NCI-H82 treated with DMSO at 0.1 percent for 48 hours (cell line): ENCODE measurements around the gene ALDH3B1.

Experiments used
- DNase-seq: peaks from one replicate; lab custom pipeline; 2025; ENCODE audit not compliant: unreplicated experiment; lab: John Stamatoyannopoulos, UW

ALDH3B1 gene

DNA sequence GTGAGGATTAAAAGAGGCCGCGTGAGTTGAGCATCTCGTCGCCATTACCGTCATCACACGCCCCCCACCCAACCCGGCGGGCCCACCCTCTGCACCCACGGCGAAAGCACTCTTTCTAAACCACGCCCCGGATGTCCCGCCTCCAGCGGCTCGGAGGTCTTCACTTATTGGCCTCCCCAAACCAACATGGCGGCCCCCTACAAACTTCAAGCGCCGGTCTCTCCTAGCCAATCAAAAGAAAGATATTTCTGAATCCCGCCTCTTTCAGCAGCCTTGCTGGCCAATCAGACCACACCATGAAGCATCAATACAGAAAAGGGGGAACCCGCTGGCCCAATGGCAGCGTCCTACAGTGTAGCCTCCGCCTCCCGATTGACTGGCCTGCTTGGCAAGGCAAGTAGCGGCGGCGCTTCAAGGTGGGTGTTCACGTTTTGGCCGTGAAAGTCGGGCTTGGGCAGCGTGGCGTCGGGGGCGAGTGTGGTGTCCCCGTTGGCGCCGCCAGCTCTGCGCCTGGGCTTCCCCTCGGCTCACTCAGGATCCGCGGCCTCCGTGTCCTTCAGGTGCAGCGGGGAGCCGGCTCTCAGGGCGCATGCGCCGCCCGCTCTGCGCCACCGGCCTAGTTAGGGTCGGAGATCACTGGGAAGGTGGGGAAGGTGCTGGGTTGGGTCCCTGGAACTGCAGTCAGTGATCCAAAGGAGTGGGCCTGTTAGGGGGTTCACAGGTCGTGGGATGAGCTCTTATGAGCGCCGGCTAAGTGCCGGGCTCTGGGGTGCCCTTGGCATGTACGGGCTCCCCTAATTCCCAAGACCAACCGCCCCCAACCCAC, 20.4 kb downstream of the ALDH3B1 start, which contains the start of gene NDUFS8:
TSS of gene NDUFS8 (plus strand) at position 364 of the 826 bp plus-strand sequence. CDS start 1,471 bp downstream, outside the sequence.
- peak; percentile 97 for DNase-seq

DNA sequence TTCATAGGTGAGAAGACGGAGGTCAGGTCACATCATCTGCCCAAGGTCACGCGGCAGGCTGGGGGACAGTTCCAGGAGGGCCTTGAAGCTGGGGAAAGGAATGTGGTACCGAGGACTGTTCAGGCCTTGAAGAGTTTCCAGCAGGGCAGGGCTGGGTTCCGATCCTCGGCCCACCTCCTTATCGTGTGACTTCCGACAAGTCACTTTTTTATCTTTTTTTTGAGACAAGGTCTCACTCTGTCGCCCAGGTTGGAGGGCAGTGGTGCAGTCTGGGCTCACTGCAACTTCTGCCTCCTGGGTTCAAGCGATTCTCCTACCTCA, 21.0 kb downstream of the ALDH3B1 start:
- no peak for DNase-seq

DNA sequence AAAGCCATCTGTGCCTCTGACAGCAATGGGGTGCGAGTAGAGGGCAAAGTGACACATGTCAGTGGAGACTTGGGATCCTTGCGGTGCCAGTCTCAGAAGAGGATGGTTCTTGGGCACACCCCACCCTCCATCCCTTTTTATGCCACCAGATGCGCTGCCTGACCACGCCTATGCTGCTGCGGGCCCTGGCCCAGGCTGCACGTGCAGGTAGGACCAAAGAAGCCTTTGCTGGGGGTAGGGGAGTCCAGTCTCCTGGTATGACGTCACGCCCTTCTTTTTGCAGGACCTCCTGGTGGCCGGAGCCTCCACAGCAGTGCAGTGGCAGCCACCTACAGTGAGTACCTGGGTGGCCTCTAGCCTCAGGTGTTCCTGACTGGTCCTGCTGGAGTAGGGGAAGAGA, 21.9 kb downstream of the ALDH3B1 start:
- no peak for DNase-seq

DNA sequence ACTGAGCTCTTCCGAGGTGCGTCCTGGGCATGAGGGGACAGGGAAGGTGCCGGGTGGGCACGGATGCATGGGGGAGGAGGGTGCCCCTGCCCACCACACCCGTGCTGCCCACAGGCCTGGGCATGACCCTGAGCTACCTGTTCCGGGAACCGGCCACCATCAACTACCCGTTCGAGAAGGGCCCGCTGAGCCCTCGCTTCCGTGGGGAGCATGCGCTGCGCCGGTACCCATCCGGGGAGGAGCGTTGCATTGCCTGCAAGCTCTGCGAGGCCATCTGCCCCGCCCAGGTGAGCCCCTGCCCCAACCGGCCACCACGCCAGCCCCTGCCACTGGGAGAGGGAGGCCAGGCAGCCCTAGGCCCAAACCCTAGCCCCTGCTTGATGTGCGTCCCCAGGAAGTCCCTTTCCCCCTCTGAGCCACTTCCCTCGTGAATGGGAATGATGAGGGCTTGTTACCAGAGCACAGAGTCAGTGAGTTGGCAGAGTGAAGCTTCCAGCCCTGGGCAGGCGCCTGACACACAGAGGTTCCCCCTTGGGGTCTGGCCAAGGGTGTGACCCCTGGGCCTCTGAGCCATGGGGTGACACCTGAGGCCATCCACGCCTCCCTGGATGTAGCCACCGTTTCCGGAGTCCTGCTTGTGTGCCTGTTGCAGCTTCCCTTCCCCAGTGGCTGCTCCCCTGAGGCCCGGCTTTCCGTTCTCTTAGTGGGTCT, 23.0 kb downstream of the ALDH3B1 start:
- DNase-seq = no peak

DNA sequence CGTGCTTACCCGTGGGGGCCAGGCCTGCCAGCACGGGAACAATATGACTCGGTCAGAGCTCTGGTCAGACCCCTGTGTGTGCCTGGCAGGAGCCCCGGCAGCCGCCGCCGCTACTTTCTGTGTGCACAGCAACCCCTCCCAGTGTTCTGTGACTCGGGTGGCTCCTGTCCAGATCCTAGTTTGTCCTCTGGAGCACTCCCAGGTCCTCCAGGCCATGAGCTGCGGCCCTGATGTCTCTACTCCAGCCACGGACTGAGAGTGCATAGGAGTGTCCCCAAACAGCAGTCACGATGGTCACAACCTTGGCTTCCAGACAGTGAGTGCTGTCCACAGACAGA, 23.6 kb downstream of the ALDH3B1 start:
- DNase-seq = no peak

DNA sequence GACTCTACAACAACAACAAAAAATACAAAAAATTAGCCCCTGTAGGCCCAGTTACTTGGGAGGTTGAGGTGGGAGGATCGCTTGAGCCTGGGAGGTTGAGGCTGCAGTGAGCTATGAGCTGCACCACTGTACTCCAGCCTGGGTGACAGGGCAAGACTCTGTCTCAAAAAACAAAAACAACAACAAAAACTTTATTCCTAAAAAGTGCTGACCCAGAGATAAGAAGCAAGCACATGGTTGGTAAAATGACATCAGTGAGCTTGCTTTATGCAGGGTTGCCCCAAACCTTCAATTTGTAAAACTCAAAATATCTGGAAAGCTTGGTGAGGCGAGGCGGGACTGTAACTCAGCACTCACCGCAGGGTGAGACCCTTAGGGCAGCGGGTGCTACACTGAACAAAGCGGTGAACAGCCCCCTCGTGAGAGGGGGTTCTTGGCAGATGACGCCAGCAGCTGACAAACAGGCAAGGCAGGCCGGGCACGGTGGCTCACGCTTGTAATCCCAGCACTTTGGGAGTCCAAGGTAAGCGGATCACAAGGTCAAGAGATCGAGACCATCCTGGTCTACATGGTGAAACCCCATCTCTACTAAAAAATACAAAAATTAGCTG, 25.2 kb downstream of the ALDH3B1 start:
- no peak for DNase-seq

DNA sequence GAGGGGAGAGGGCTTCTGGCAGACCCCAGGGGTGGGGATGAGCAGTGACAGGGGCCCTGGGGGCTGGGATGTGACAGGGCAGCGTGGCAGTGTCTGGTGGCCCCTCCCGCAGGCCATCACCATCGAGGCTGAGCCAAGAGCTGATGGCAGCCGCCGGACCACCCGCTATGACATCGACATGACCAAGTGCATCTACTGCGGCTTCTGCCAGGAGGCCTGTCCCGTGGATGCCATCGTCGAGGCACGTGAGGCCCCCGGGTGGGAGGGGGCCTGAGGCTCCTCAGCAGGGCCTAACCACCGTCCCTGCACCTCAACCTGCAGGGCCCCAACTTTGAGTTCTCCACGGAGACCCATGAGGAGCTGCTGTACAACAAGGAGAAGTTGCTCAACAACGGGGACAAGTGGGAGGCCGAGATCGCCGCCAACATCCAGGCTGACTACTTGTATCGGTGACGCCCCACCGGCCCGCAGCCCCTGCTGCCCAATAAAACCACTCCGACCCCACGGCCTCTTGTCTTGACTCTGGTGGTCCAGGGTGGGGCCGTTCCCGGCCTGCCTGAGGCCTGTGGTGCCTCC, 26.1 kb downstream of the ALDH3B1 start:
- DNase-seq = no peak

DNA sequence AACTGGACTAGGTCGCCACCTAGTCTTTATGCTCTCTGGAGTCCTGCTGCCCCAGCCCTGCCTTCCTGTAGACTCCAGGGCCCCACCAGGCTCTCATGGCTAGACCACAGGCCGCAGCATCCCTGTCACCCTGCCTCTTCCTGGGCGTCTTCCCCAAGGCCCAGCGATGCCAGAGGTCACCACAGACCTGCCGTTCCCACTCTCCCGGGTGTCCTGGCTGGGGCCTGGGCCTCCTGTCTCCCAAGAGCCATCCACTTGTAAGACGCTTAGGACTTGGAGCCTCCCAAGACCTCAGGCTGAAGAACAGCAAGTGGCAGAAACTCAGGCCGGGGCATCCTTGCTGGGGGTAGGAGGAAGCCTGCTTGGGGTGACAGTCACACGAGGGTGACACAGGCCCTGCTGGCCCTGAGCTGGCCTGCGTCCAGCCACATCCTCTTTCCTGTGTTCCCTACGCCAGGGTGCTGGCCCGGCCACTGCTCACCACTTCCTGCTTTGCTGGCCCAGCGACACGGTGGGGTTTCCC, 26.7 kb downstream of the ALDH3B1 start:
- DNase-seq = no peak

DNA sequence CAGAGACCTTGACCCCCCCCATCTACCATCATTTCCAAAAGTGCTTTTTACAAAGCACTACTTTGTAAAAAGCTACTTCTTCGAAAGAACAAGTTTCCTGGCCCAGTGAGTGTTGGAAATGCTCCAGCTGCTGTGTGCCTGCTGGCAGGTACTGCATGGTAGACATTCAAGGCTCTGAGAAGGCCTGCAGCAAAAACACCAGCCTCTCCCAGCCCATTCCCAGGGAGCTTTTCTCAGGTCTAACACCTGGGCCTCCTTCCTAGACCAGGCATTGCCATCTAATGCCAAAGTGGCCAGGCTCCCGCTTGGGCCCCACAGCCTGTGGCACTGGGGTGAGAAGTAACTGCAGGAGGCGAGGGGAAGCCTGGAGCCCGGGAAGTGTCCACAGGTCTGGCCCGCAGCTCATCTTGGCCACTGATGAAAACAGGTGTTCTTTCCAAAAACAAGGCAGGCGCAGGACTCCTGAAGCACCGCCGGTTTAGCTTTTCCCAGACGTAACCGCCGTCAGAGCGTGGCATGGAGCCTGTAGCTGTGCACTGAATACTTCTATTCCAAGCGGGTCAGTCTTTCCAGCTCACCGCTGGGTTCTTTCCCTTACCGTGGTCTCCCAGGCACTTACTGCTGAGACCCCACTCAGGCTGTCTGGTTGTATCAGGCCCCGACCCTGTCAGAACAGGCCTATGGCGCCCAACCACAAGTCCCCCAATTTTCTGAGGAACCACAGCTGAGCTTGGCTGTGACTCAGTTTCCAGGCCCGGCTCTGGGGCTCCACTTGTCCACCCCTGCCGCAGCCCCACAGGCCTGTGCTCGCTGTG, 27.5 kb downstream of the ALDH3B1 start:
- DNase-seq = no peak

DNA sequence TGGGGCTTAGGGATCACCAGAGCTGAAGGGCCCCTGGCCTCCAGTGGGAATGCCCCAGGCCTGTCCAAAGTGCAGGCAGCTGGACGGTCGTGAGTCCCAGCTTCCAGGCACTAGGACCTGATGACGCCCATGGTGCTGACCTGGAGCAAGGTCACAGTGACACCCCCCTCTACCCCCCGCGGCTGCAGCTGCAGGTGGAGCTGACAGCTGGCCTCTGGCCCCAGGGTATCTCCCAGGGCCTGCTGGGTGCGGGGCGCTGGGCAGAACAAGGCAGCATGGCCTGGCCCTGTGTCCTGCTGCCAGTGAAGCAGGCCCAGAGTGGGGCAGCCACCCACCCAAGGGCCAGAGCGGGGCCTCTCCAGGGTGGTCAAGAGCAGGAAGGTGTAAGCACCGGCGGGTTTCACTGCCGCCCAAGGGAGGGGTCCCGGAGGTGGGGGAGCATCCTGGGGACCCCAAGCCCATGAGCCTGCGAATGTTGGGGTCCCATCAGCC, 28.1 kb downstream of the ALDH3B1 start:
- no peak for DNase-seq

DNA sequence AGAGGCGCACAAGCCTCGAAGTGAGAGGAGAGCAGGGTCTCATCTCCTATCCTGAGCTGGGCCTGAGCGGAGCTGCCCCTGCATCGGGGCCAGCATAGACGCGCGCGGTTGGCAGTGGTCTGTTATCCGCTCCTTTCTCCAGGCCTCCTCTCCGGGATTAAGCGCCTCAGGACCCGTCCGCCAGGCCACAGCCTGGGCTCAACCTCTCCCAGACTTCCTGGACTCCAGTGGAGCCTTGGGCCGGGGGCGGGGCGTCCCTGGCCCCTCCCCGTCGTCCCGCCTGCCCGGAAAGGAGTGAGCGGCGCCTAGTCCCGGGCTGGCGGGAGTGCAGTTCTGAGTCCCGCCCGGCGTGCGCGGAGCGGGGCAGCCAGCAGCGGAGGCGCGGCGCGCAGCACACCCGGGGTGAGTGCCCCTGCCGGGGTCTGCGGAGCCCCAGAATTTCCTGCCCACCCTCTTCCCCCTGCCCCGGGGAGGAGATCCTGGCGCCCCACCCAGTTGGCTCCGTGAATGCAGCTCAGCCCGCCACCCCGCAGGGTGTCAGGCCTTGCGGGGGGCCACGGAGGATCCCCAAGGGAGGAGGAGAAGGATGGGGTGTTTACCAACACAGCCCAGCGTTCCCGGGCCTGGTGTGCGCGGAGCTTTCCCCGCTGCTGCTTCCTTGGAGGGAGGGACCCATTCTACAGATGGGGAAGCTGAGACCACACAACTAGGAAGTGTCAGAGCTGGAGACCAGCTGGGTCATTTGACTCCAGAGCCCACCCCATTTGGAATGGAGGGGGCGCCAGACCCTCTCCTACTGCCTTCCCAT, 28.8 kb downstream of the ALDH3B1 start, which contains the start of gene TCIRG1:
TSS of gene TCIRG1 (plus strand) at position 308 of the 808 bp plus-strand sequence. CDS start 2,247 bp downstream, outside the sequence.
- DNase-seq = no peak

DNA sequence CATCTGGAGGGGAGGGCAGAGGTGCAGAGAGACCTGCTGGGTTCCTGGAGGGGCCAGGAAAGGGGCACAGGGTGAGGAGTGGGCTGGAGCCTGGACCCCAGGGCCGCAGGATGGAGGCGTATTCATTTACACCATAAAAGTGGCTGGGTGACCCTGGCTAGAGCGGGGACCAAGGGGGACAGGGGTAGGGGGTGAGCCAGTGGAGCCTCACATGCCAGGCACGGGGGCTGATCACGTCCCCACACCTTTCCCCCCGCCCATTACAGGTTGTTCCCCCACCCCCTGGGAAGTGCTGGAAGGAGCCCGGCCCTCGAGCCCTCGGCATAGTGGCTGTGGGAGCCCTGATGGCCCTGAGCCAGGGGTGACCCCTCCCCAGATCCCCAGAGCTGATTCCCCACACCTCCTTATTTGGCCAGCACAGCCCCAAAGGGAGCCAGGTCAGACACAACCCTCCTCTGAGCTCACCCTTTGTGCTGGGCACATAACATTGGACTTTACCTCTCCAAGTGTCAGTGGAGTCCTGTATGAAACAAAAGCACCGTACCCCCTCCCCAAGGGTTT, 29.5 kb downstream of the ALDH3B1 start:
- DNase-seq = no peak

DNA sequence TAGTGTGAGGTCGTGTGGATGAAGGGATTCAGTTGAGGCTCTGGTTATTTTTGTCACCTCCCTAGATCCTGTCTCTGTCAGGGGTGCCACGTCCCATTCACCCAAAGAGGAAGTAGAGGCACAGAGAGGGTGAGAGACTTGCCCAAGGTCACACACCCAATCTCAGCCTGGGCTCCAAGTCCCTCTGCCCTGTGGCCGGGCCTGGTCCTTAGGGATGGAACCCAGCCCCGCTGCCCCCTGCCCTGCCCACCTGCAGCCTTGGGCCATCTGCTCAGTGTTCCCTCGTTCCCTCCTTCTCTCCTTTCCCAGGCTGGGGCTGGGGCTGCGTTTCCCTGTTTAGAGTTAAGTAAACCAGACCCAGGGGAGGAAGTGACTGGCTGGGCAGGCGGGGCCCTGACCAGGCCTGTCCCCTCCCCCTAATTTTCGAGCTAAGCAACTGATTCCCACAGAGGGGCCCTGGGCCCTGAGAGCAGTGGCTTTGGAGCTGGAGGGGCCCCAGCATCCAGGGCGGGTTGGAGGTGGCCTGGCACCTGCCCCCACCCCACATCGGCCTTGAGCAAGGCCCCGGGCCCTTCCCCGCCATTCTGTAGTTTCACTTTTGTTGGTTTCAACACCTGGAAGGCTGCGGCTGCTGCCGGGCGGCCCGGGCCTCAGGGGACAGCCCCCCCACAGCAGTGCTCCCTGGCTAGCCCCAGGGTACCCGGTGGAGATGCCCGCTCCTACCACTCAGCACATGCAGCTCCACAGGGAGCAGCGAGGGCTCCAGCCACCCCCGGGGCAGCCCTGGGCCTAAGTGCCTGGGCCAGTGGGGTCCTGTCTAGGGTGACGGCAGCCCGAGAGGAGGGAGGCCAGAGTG, 30.2 kb downstream of the ALDH3B1 start:
- DNase-seq = no peak

DNA sequence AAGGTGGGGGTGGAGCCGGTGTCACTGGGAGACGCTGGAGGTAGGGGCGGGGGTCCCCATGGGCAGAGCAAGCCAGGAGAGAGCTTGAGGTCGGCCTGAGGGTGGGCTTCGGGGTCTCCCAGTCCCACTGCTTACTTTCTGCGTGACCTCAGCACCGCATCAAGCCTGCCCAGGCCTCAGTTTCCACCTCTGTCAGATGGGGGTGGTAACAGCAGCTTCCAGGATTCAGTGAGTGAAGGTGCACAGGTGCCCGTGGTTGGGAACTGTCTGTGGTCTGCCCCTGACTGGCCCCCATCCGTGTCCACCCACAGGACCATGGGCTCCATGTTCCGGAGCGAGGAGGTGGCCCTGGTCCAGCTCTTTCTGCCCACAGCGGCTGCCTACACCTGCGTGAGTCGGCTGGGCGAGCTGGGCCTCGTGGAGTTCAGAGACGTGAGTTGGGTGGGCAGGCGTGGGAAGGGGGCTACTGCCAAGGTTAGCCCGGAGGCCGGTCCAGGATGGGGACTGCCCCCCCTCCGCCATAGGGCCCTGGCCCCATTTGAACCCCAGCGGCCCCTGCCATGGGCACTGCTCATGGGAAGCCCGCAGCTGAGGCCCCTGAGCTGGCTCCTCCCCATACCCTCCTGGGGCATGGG, 30.9 kb downstream of the ALDH3B1 start:
- DNase-seq = no peak

DNA sequence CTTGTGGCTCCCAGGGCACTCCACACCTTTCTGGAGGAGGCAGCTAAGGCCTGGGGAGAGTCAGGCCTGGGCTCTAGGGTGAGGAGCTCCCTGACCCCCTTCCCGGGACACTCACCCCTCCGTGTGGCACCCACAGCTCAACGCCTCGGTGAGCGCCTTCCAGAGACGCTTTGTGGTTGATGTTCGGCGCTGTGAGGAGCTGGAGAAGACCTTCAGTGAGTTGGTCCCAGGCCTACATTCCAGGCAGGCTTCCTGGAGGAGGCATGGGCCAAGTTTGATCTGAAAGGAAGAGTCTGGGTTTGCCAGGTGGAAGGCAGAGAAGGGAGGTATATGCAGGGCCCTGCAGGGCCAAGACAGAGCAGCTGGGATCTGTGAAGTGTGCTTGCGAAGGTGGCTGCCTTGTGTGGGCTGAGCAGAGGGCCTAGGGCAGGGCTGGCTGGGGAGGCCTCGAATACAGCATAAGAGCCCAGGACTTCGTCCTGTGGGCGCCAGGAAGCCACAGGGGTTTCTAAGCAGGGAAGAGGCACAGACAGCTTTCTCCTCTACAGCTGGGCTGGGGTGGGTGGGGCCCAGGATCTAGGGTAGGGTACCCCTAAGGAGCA, 31.6 kb downstream of the ALDH3B1 start:
- DNase-seq = no peak

DNA sequence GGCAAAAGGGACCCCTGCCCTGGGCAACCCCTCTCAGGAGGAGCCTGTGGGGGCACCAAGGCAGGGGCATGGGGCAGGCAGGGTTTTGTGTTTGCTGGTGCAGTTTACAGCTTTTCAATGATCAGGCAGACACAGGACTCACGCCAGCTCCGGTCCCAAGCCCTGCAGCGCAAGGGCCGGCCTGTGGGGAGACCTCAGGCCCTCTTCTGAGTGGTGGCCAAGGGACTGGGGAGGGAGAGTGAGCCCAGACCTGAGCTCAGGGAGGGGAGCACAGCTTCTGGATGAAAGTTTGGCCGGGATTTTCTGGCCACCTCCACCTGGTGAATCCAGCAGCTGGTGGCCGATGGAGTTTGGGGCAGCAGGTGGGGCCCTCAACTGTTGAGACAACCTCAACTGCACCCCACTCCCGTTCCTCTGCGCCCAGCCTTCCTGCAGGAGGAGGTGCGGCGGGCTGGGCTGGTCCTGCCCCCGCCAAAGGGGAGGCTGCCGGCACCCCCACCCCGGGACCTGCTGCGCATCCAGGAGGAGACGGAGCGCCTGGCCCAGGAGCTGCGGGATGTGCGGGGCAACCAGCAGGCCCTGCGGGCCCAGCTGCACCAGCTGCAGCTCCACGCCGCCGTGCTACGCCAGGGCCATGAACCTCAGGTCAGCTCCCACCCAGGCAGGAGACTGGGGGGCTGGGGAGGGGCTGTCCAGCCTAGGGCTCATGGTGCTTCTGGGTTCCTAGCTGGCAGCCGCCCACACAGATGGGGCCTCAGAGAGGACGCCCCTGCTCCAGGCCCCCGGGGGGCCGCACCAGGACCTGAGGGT, 32.3 kb downstream of the ALDH3B1 start:
- DNase-seq = no peak

DNA sequence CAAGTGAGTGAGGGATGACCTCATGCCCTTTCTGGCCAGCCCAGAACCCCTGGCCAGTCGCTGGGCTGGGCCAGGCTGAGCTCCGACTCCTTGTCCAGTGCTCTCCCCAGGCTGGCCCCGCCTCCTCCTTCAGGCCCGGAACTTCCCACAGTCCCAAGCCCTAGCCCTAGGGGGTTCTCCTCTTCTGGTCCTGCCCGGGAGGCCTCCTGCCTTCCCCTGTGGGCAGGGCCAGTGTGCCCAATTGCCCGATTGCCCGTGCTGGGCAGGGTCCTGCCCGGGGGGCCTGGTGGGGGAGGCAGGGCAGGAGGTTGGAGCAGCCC, 32.9 kb downstream of the ALDH3B1 start:
- no peak for DNase-seq
